Fibroblast of lung (primary cell): ENCODE data around the gene TSPYL4. TPM values are rescaled to one million over a fixed set of nuclear protein-coding genes. Genes with fewer than 3 reads are reported as not detected.

Source experiments
- DNase-seq, 2 donors: peaks; one replicate each; pipeline versions ENCODE4 v3.0.0 to v3.0.0-alpha.2; 2010; ENCODE audit warnings: low read depth in 2 of 2
- H2AFZ ChIP-seq: 2 replicates; pipeline ENCODE4 v1.5.1; 2012; ENCODE audit warnings: low read length, control low read depth, inconsistent platforms
- H3K27ac ChIP-seq: 2 replicates; pipeline ENCODE4 v1.5.1; 2011; ENCODE audit warnings: low read length, control low read depth; ENCODE audit not compliant: insufficient read depth
- H3K27me3 ChIP-seq: 2 replicates; pipeline ENCODE4 v1.5.1; 2011; ENCODE audit warnings: mild to moderate bottlenecking, low read length; ENCODE audit not compliant: control insufficient read depth, insufficient read depth
- H3K36me3 ChIP-seq: 2 replicates; pipeline ENCODE4 v1.5.1; 2011; ENCODE audit warnings: low read length; ENCODE audit not compliant: control insufficient read depth, insufficient read depth
- H3K4me1 ChIP-seq: 2 replicates; pipeline ENCODE4 v1.5.1; 2011; ENCODE audit warnings: low read length; ENCODE audit not compliant: control insufficient read depth, insufficient read depth; ENCODE audit errors: extremely low read depth
- H3K4me2 ChIP-seq: 2 replicates; pipeline ENCODE4 v1.5.1; 2011; ENCODE audit warnings: low read length, control low read depth; ENCODE audit not compliant: insufficient read depth; ENCODE audit errors: extremely low read depth
- H3K4me3 ChIP-seq, 4 experiments: fragments of 200-600 bp in 1 of 4; sonication (generic) in 1 of 4; replicated peaks in 1 of 4; 2 replicates each; pipeline ENCODE4 v1.5.1; 2011 to 2016; ENCODE audit warnings: low read length in 4 of 4, low read depth in 3 of 4, mild to moderate bottlenecking in 3 of 4, control low read depth in 2 of 4, inconsistent platforms in 1 of 4, mixed read lengths in 1 of 4; ENCODE audit not compliant: insufficient read depth in 1 of 4; ENCODE audit errors: control extremely low read depth in 1 of 4
- H3K79me2 ChIP-seq: 2 replicates; pipeline ENCODE4 v1.5.1; 2012; ENCODE audit warnings: mild to moderate bottlenecking, low read length, inconsistent platforms; ENCODE audit not compliant: control insufficient read depth, insufficient read depth
- H3K9ac ChIP-seq: 2 replicates; pipeline ENCODE4 v1.5.1; 2011; ENCODE audit warnings: mild to moderate bottlenecking, low read length, control low read depth; ENCODE audit not compliant: insufficient read depth
- H3K9me3 ChIP-seq: 2 replicates; pipeline ENCODE4 v1.5.1; 2012; ENCODE audit warnings: low read depth, low read length; ENCODE audit not compliant: control insufficient read depth, insufficient read depth
- H4K20me1 ChIP-seq: 2 replicates; pipeline ENCODE4 v1.5.1; 2011; ENCODE audit warnings: low read length; ENCODE audit not compliant: control insufficient read depth, insufficient read depth; ENCODE audit errors: extremely low read depth
- CTCF ChIP-seq, 2 donors: IDR thresholded peaks in 1 of 2; conservative IDR thresholded peaks in 1 of 2; 1 replicate in 1 of 2; 2 replicates in 1 of 2; pipeline ENCODE4 v1.5.1; 2011 to 2012; ENCODE audit warnings: low read length in 2 of 2, control low read depth in 1 of 2, inconsistent platforms in 1 of 2, low read depth in 1 of 2, mild to moderate bottlenecking in 1 of 2
- EZH2 ChIP-seq: IDR thresholded peaks from 2 replicates; pipeline ENCODE4 v1.5.1; 2012; ENCODE audit warnings: low read length, control low read depth, mild to moderate bottlenecking; ENCODE audit errors: missing control alignments
- polyA plus RNA-seq, 2 donors: library from polyadenylated mRNA; depleted of rRNA in 1 of 2; stranded (reverse) in 1 of 2; unstranded in 1 of 2; fragments of >200 nt; gene quantifications; 2 replicates each; pipeline ENCODE4 v1.2.1, GENCODE V29; 2011 to 2012; ENCODE audit warnings: missing spikeins in 1 of 2
- total RNA-seq: library from RNA; depleted of rRNA; stranded (reverse); fragments of >200 nt; gene quantifications from 2 replicates; pipeline ENCODE4 v1.2.1, GENCODE V29; 2014

The TSPYL4 gene
- total and polyA plus RNA-seq, 2 donors (not counting 1 experiment from before 2014, with no cell fraction given) = 5.3 to 25.0 TPM

- no peak for DNase-seq
- H2AFZ ChIP-seq = no peak overlapping the region
- H3K27me3 ChIP-seq = no peaks in the 10 kb centered on the region
- H3K27ac ChIP-seq = no peak overlapping the region
- peaks cover 14% of the 10 kb centered on the region for H3K79me2 ChIP-seq
- no peaks in the 10 kb centered on the region for H3K9me3 ChIP-seq
- no peak overlapping the region for H3K4me3 ChIP-seq
- H3K4me2 ChIP-seq = no peak overlapping the region
- H3K36me3 ChIP-seq = peaks cover 2% of the 10 kb centered on the region
- no peak overlapping the region for H3K9ac ChIP-seq
- TF ChIP-seq EZH2 = no peak
- TF ChIP-seq CTCF (conservative IDR thresholded peaks at IDR 0.05 in 1 of 2, IDR thresholded peaks at IDR 0.05 in 1 of 2; ENCODE audit: low read depth in 1 of 2, low read length in 2 of 2) = no peak
- no peaks in the 10 kb centered on the region for H4K20me1 ChIP-seq
- peaks cover 3% of the 10 kb centered on the region for H3K4me1 ChIP-seq
Observed at GRCh38 chr6:116283191-116283590, 29.3 kb upstream of the TSPYL4 start.

- Histone ChIP-seq H3K9ac (no peak overlapping the region), H3K9me3 (no peaks in the 10 kb centered on the region), H3K79me2 (peaks cover 19% of the 10 kb centered on the region), H3K36me3 (peaks cover 2% of the 10 kb centered on the region), H3K4me2 (no peak overlapping the region), H3K4me3 (no peak overlapping the region), H4K20me1 (no peaks in the 10 kb centered on the region), H3K4me1 (peaks cover 6% of the 10 kb centered on the region), H3K27ac (no peak overlapping the region), H3K27me3 (no peaks in the 10 kb centered on the region), H2AFZ (no peak overlapping the region)
- TF ChIP-seq CTCF (conservative IDR thresholded peaks at IDR 0.05 in 1 of 2, IDR thresholded peaks at IDR 0.05 in 1 of 2; ENCODE audit: low read depth in 1 of 2, low read length in 2 of 2) (no peak), EZH2 (no peak)
- no peak for DNase-seq
Observed at GRCh38 chr6:116282698-116283097, 28.8 kb upstream of the TSPYL4 start.

- peak overlapping the region; percentile 25 for H3K4me2 ChIP-seq
- no peak for DNase-seq
- no peaks in the 10 kb centered on the region for H4K20me1 ChIP-seq
- peak overlapping the region in 1 of 4 experiments; percentile 97 for H3K4me3 ChIP-seq
- peaks cover 35% of the 10 kb centered on the region for H3K79me2 ChIP-seq
- no peak overlapping the region for H2AFZ ChIP-seq
- no peaks in the 10 kb centered on the region for H3K27me3 ChIP-seq
- H3K9me3 ChIP-seq = no peaks in the 10 kb centered on the region
- no peak overlapping the region for H3K9ac ChIP-seq
- H3K4me1 ChIP-seq = peaks cover 6% of the 10 kb centered on the region
- peak overlapping the region; percentile 98 for H3K27ac ChIP-seq
- H3K36me3 ChIP-seq = peaks cover 2% of the 10 kb centered on the region
- TF ChIP-seq EZH2 = no peak
Observed at GRCh38 chr6:116280933-116281316, 27.1 kb upstream of the TSPYL4 start.
